ENCODE results near the gene HIP1. TPM values are rescaled to one million over a fixed set of nuclear protein-coding genes. Genes with fewer than 3 reads are reported as not detected.
"Not testable (repeated sequence)": the region's sequence is repeated elsewhere in the genome, so short reads cannot be mapped to it uniquely, and the experiment has no call there.

HIP1 gene
- total RNA-seq, 1 donor from 2014 or later: 65.5 TPM

DNA sequence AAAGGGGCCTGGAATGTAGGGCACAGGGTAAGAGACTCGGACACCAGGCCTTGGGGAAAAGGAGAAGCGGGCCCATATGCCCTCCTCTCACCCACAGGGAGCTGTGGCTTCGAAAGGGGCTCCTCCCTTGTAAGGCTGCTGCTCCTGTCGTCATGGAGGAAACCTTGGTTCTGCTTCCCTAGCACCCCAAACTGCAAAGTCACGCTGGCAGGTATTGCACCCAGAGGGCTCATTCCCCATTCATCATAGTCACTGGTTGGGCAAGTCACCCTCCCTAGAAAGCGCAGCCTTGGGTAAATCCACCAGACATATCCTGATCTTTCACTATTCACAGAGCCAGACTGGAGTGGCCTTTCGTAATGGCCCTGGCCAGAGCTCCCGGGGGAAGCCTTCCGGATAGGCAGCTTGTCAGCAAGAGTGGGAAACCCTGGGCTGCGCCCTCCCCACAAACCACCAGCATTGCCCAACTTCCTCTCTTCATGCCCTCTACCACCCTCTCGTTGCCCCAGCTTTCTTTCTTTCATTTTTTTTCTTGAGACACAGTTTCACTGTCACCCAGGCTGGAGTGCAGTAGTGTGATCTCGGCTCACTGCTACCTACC is 121.0 kb downstream of the HIP1 start:
- Mint-ChIP-seq H3K9me3 (ENCODE audit: unreplicated experiment) (peaks cover 2% of the 10 kb centered on the region), H3K36me3 (ENCODE audit: unreplicated experiment) (peaks cover 5% of the 10 kb centered on the region), H3K27ac (ENCODE audit: unreplicated experiment) (no peak overlapping the region), H3K4me3 (ENCODE audit: unreplicated experiment) (no peak overlapping the region), H3K27me3 (ENCODE audit: unreplicated experiment) (peaks cover 2% of the 10 kb centered on the region), H3K4me1 (ENCODE audit: low read depth, unreplicated experiment) (peaks cover 2% of the 10 kb centered on the region)
- DNase-seq: peak; percentile 48
- TF ChIP-seq, protein P1, sequence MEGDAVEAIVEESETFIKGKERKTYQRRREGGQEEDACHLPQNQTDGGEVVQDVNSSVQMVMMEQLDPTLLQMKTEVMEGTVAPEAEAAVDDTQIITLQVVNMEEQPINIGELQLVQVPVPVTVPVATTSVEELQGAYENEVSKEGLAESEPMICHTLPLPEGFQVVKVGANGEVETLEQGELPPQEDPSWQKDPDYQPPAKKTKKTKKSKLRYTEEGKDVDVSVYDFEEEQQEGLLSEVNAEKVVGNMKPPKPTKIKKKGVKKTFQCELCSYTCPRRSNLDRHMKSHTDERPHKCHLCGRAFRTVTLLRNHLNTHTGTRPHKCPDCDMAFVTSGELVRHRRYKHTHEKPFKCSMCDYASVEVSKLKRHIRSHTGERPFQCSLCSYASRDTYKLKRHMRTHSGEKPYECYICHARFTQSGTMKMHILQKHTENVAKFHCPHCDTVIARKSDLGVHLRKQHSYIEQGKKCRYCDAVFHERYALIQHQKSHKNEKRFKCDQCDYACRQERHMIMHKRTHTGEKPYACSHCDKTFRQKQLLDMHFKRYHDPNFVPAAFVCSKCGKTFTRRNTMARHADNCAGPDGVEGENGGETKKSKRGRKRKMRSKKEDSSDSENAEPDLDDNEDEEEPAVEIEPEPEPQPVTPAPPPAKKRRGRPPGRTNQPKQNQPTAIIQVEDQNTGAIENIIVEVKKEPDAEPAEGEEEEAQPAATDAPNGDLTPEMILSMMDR (IDR thresholded peaks at IDR 0.05; ENCODE audit: partially characterized antibody, unreplicated experiment): no peak

DNA sequence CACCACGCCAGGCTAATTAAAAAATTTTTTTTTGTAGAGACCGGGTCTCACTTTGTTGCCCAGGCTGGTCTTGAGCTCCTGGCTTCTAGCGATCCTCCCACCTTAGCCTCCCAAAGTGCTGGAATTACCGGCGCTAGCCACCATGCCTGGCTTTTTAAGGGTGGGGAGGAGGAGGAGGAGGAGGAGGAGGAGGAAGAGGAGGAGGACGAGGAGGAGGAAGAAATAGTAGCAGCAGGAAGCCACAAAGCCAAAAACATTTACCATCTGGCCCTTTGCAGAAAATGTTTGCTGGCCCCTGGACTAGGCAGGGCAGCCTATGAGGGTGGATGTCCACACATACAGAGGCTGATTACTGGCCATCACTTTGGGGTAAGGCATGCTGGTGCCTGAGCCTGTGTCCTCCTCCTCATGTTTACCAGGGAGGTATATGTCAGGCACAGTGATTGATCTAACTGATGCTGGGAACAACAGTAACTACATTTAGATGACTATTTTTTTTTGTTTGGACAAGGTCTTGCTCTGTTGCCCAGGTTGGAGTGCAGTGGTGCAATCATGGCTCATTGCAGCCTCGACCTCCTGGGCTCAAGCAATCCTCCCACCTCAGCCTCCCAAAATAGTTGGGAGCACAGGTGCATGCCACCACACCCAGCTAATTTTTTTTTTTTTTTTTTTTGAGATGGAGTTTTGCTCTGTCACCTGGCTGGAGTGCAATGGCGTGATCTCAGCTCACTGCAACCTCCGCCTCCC is 122.1 kb downstream of the HIP1 start:
- Mint-ChIP-seq H3K4me1 (ENCODE audit: low read depth, unreplicated experiment) (peaks cover 2% of the 10 kb centered on the region), H3K36me3 (ENCODE audit: unreplicated experiment) (peaks cover 2% of the 10 kb centered on the region), H3K4me3 (ENCODE audit: unreplicated experiment) (no peak overlapping the region), H3K27me3 (ENCODE audit: unreplicated experiment) (peaks cover 2% of the 10 kb centered on the region), H3K27ac (ENCODE audit: unreplicated experiment) (no peak overlapping the region), H3K9me3 (ENCODE audit: unreplicated experiment) (peaks cover 2% of the 10 kb centered on the region)
- TF ChIP-seq, protein P1 (IDR thresholded peaks at IDR 0.05; ENCODE audit: partially characterized antibody, unreplicated experiment): no peak
- DNase-seq: no peak

- Mint-ChIP-seq H3K4me1 (ENCODE audit: low read depth, unreplicated experiment) (peaks cover 2% of the 10 kb centered on the region), H3K27ac (ENCODE audit: unreplicated experiment) (no peak overlapping the region), H3K4me3 (ENCODE audit: unreplicated experiment) (no peak overlapping the region), H3K36me3 (ENCODE audit: unreplicated experiment) (no peaks in the 10 kb centered on the region), H3K27me3 (ENCODE audit: unreplicated experiment) (peaks cover 2% of the 10 kb centered on the region), H3K9me3 (ENCODE audit: unreplicated experiment) (peaks cover 3% of the 10 kb centered on the region)
- no peak for DNase-seq
- TF ChIP-seq, protein P1 (IDR thresholded peaks at IDR 0.05; ENCODE audit: partially characterized antibody, unreplicated experiment): no peak
Observed at GRCh38 chr7:75614401-75614800, 124.3 kb downstream of the HIP1 start.

GRCh38 chr7:75613351-75613750 is 125.4 kb downstream of the HIP1 start:
- Mint-ChIP-seq H3K27ac (ENCODE audit: unreplicated experiment) (no peak overlapping the region), H3K9me3 (ENCODE audit: unreplicated experiment) (peaks cover 2% of the 10 kb centered on the region), H3K27me3 (ENCODE audit: unreplicated experiment) (peaks cover 2% of the 10 kb centered on the region), H3K4me1 (ENCODE audit: low read depth, unreplicated experiment) (peaks cover 2% of the 10 kb centered on the region), H3K4me3 (ENCODE audit: unreplicated experiment) (no peak overlapping the region), H3K36me3 (ENCODE audit: unreplicated experiment) (no peaks in the 10 kb centered on the region)
- TF ChIP-seq, protein P1 (IDR thresholded peaks at IDR 0.05; ENCODE audit: partially characterized antibody, unreplicated experiment): no peak
- DNase-seq: no peak

- DNase-seq: no peak
- Mint-ChIP-seq H3K4me1 (ENCODE audit: low read depth, unreplicated experiment) (no peaks in the 10 kb centered on the region), H3K36me3 (ENCODE audit: unreplicated experiment) (no peaks in the 10 kb centered on the region), H3K9me3 (ENCODE audit: unreplicated experiment) (peaks cover 2% of the 10 kb centered on the region), H3K27me3 (ENCODE audit: unreplicated experiment) (no peaks in the 10 kb centered on the region), H3K4me3 (ENCODE audit: unreplicated experiment) (no peak overlapping the region), H3K27ac (ENCODE audit: unreplicated experiment) (no peak overlapping the region)
- TF ChIP-seq, protein P1 (IDR thresholded peaks at IDR 0.05; ENCODE audit: partially characterized antibody, unreplicated experiment): no peak
Observed at GRCh38 chr7:75611557-75612178, 127.1 kb downstream of the HIP1 start.

DNA sequence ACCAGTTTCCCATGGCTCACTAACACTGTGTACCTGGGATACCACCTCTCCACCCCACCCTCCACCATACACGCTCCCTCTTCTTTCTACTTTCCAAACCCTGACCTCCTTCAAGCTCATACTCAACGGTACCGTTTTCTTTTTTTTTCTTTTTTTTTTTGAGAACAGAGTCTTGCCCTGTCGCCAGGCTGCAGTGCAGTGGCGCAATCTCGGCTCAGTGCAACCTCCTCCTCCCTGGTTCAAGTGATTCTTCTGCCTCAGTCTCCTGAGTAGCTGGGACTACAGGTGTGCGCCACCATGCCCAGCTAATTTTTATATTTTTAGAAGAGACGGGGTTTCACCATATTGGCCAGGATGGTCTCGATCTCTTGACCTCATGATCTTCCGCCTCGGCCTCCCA is 129.3 kb downstream of the HIP1 start:
- H3K9me3 Mint-ChIP-seq (ENCODE audit: unreplicated experiment); H3K4me1 Mint-ChIP-seq (ENCODE audit: low read depth, unreplicated experiment): not testable (repeated sequence)

More for the DNA sequence above, 129.3 kb downstream of the HIP1 start:
- H3K27me3 Mint-ChIP-seq (ENCODE audit: unreplicated experiment); DNase-seq; H3K36me3 Mint-ChIP-seq (ENCODE audit: unreplicated experiment); H3K4me3 Mint-ChIP-seq (ENCODE audit: unreplicated experiment); H3K27ac Mint-ChIP-seq (ENCODE audit: unreplicated experiment): not testable (repeated sequence)

Measured in glutamatergic neuron (in vitro differentiated cells).